Mesendoderm (in vitro differentiated cells): Measurements from ENCODE around the gene GET4.
A peak's percentile ranks its signal among the peaks of the same experiment; 100 is the strongest.

Experiments
- DNase-seq: peaks from one replicate; pipeline ENCODE4 v3.0.0; 2013
- H2AK5ac ChIP-seq: 2 replicates; pipeline ENCODE4 v1.6.1; 2013; ENCODE audit warnings: low read length, inconsistent platforms
- H2BK120ac ChIP-seq: 2 replicates; pipeline ENCODE4 v1.6.1; 2013; ENCODE audit warnings: low read depth, mild to moderate bottlenecking, low read length, moderate library complexity, mixed read lengths
- H2BK15ac ChIP-seq: replicated peaks from 2 replicates; pipeline ENCODE4 v1.6.1; 2013; ENCODE audit warnings: low read depth, mild to moderate bottlenecking, moderate library complexity
- H2BK5ac ChIP-seq: 2 replicates; pipeline ENCODE4 v1.6.1; 2013; ENCODE audit warnings: low read length, inconsistent platforms
- H3K18ac ChIP-seq: 2 replicates; pipeline ENCODE4 v1.6.1; 2013; ENCODE audit warnings: mild to moderate bottlenecking, low read length, mixed read lengths
- H3K23ac ChIP-seq: one replicate; pipeline ENCODE4 v1.6.1; 2013; ENCODE audit warnings: low read length
- H3K27ac ChIP-seq: 2 replicates; pipeline ENCODE4 v1.5.1; 2013; ENCODE audit warnings: low read depth, mild to moderate bottlenecking, inconsistent platforms, low read length, moderate library complexity
- H3K27me3 ChIP-seq: 2 replicates; pipeline ENCODE4 v1.6.1; 2013; ENCODE audit warnings: low read length, control low read depth, mild to moderate bottlenecking, inconsistent platforms; ENCODE audit not compliant: insufficient read depth, poor library complexity
- H3K36me3 ChIP-seq: 2 replicates; pipeline ENCODE4 v1.6.1; 2013; ENCODE audit warnings: low read length, inconsistent platforms; ENCODE audit not compliant: control insufficient read depth, insufficient read depth
- H3K4ac ChIP-seq: one replicate; pipeline ENCODE4 v1.6.1; 2013; ENCODE audit warnings: low read depth, mild to moderate bottlenecking, low read length, moderate library complexity
- H3K4me1 ChIP-seq: 2 replicates; pipeline ENCODE4 v1.6.1; 2013; ENCODE audit warnings: low read depth, low read length, inconsistent platforms; ENCODE audit not compliant: control insufficient read depth
- H3K4me2 ChIP-seq: 2 replicates; pipeline ENCODE4 v1.6.1; 2013; ENCODE audit warnings: low read length
- H3K4me3 ChIP-seq: 2 replicates; pipeline ENCODE4 v1.5.1; 2013; ENCODE audit warnings: mild to moderate bottlenecking, low read length
- H3K56ac ChIP-seq: one replicate; pipeline ENCODE4 v1.6.1; 2013; ENCODE audit warnings: low read length
- H3K79me1 ChIP-seq: 2 replicates; pipeline ENCODE4 v1.6.1; 2013; ENCODE audit warnings: low read length, inconsistent platforms
- H3K79me2 ChIP-seq: 2 replicates; pipeline ENCODE4 v1.6.1; 2013; ENCODE audit warnings: mild to moderate bottlenecking, low read length; ENCODE audit not compliant: control insufficient read depth, insufficient read depth
- H3K9ac ChIP-seq: 2 replicates; pipeline ENCODE4 v1.6.1; 2013; ENCODE audit warnings: low read length, inconsistent platforms
- H4K5ac ChIP-seq: one replicate; pipeline ENCODE4 v1.6.1; 2013; ENCODE audit warnings: low read length
- H4K8ac ChIP-seq: one replicate; pipeline ENCODE4 v1.6.1; 2013; ENCODE audit warnings: low read depth, mild to moderate bottlenecking, control low read depth, low read length, moderate library complexity
- WGBS: extraction: QIAGEN DNeasy Blood & Tissue Kit; methylation state at CpG from one replicate; pipeline ENCODE4 v1.1.7; 2013; ENCODE audit warnings: low lambda C conversion rate, missing lambda C conversion rate; ENCODE audit not compliant: insufficient coverage; ENCODE audit errors: extremely low coverage; 5-methylcytosine and 5-hydroxymethylcytosine counted together

GET4 gene

DNA sequence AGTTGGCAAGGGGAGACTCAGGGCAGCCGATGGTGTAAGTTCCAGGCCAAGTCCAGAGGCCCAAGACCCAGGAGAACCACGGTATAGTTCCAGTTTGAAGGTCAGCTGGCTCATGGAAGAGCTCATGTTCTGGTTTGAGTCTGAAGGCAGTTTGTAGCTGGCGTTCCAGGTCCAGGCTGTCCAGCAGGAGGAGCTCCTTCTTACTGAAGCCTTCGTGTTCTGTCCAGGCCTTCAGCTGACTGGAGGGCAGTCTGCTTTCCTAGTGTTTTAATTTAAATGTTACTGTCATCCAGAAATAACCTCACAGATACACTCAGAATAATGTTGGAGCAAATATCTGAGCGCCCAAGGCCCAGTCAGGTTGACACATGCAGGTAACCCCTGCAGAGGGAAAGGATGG lies 39.9 kb upstream of the GET4 start:
- H2BK5ac ChIP-seq, result no peak overlapping the region
- peak overlapping the region; percentile 25 for H3K56ac ChIP-seq
- H3K4me3 ChIP-seq, result no peak overlapping the region
- no peak overlapping the region for H2BK120ac ChIP-seq
- no peak overlapping the region for H3K18ac ChIP-seq
- peaks cover 14% of the 10 kb centered on the region for H3K36me3 ChIP-seq
- no peaks in the 10 kb centered on the region for H3K27me3 ChIP-seq
- peaks cover 44% of the 10 kb centered on the region for H3K79me2 ChIP-seq
- H3K4me1 ChIP-seq, result no peaks in the 10 kb centered on the region
- no peak overlapping the region for H3K4me2 ChIP-seq
- peak overlapping the region; percentile 13 for H3K9ac ChIP-seq
- no CpG with 5 or more reads among the region's 5 CpGs for WGBS
- H4K8ac ChIP-seq, result no peak overlapping the region
- no peak overlapping the region for H3K27ac ChIP-seq
- H2BK15ac ChIP-seq, result no peak overlapping the region
- H3K79me1 ChIP-seq, result peaks cover 25% of the 10 kb centered on the region
- no peak overlapping the region for H3K4ac ChIP-seq
- no peak overlapping the region for H2AK5ac ChIP-seq
- no peak overlapping the region for H3K23ac ChIP-seq
- DNase-seq, result peak; percentile 67
- no peak overlapping the region for H4K5ac ChIP-seq

DNA sequence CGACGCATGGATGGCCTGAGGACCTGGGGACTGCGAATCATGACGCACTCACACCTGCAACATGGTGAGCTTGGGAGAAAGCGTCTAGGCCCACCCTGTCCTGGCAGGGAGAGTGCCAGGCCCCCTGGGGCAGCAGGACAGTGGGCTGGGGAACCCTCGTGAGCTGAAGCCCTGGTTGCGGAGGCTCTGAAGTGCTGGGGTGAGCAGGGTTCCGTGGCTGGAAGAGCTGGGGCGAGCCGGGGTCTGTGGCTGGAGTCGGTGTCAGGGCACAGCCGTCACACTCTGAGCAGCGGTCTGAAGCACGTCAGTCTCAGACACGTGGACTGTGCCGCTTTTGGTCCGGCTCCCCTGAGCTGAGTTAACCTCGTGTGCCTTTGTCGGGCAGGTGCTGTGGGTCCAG lies 39.4 kb upstream of the GET4 start:
- no peaks in the 10 kb centered on the region for H3K4me1 ChIP-seq
- H2BK120ac ChIP-seq, result no peak overlapping the region
- no peak for DNase-seq
- no peak overlapping the region for H3K18ac ChIP-seq
- no peak overlapping the region for H3K4me3 ChIP-seq
- peaks cover 25% of the 10 kb centered on the region for H3K79me1 ChIP-seq
- H3K36me3 ChIP-seq, result peaks cover 14% of the 10 kb centered on the region
- H3K4me2 ChIP-seq, result no peak overlapping the region
- no CpG with 5 or more reads among the region's 19 CpGs for WGBS
- no peak overlapping the region for H4K8ac ChIP-seq
- no peak overlapping the region for H3K56ac ChIP-seq
- H2AK5ac ChIP-seq, result no peak overlapping the region
- H3K9ac ChIP-seq, result no peak overlapping the region
- H3K27me3 ChIP-seq, result no peaks in the 10 kb centered on the region
- no peak overlapping the region for H3K27ac ChIP-seq
- H2BK15ac ChIP-seq, result no peak overlapping the region
- no peak overlapping the region for H2BK5ac ChIP-seq
- no peak overlapping the region for H3K4ac ChIP-seq
- peaks cover 41% of the 10 kb centered on the region for H3K79me2 ChIP-seq
- no peak overlapping the region for H3K23ac ChIP-seq
- no peak overlapping the region for H4K5ac ChIP-seq

DNA sequence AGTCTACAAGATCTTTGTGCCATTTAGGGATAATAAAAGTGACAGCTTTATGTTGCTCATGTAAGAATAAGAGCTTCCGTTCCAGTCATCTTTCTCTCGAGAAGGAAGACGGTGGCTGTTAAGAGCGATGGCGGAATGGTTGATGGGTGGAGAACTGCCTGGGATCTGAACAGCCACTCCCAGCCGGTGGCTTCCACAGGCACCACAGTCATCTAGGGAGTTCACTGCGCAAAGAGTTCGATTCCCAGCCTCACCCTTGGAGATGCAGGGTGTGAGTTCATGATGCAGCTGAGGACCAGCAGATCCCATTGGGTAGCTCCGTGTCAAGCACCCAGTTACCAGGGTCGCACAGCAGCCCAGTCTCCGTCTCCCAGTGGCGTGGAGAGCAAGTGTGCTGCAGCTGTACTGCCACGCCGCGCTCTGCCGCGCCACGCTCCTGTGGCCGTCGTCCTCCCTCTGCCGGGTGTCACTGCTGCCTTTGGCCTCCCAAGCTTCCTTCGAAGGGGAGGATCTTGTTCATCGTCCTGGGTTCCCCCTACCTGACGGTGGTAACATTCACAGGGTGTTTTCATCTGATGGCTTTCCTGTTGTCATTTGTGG lies 36.3 kb upstream of the GET4 start:
- Histone ChIP-seq H2BK5ac (no peak overlapping the region), H2BK120ac (no peak overlapping the region), H3K4ac (no peak overlapping the region), H3K4me2 (no peak overlapping the region), H3K18ac (no peak overlapping the region), H3K4me1 (no peaks in the 10 kb centered on the region), H3K27me3 (no peaks in the 10 kb centered on the region), H4K8ac (no peak overlapping the region), H4K5ac (no peak overlapping the region), H3K56ac (no peak overlapping the region), H3K79me2 (peaks cover 21% of the 10 kb centered on the region), H3K79me1 (peaks cover 23% of the 10 kb centered on the region), H3K23ac (no peak overlapping the region), H2AK5ac (no peak overlapping the region), H3K36me3 (peaks cover 18% of the 10 kb centered on the region), H3K27ac (no peak overlapping the region), H3K4me3 (no peak overlapping the region), H3K9ac (no peak overlapping the region), H2BK15ac (no peak overlapping the region)
- no peak for DNase-seq
- no CpG with 5 or more reads among the region's 24 CpGs for WGBS

DNA sequence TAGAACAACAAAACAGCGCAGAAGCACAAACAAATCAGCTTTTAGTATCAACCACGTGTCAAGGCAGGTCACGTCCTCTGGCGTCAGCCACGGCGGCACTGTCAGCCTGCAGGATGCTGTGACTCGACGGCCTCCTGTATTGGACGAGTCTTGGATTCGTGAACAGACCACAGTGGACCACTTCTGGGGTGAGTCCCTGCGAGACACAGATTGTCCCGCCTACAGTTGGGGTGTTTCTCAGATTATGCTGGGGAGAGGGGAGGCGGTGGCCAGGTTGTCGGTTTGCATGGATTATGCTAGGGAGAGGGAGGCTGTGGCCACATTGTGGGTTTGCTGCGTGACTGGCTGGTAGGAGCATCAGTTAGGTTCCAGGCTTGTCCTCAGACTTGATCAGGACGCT lies 34.4 kb upstream of the GET4 start:
- Histone ChIP-seq H3K79me2 (peaks cover 8% of the 10 kb centered on the region), H3K4me3 (no peak overlapping the region), H3K9ac (no peak overlapping the region), H3K56ac (no peak overlapping the region), H2BK15ac (no peak overlapping the region), H3K18ac (no peak overlapping the region), H3K4me2 (no peak overlapping the region), H3K27me3 (no peaks in the 10 kb centered on the region), H3K27ac (no peak overlapping the region), H3K36me3 (peaks cover 14% of the 10 kb centered on the region), H3K4ac (no peak overlapping the region), H3K4me1 (no peaks in the 10 kb centered on the region), H2BK5ac (no peak overlapping the region), H2AK5ac (no peak overlapping the region), H3K23ac (no peak overlapping the region), H4K5ac (no peak overlapping the region), H3K79me1 (peaks cover 13% of the 10 kb centered on the region), H4K8ac (no peak overlapping the region), H2BK120ac (no peak overlapping the region)
- DNase-seq, result no peak
- WGBS, result no CpG with 5 or more reads among the region's 16 CpGs

DNA sequence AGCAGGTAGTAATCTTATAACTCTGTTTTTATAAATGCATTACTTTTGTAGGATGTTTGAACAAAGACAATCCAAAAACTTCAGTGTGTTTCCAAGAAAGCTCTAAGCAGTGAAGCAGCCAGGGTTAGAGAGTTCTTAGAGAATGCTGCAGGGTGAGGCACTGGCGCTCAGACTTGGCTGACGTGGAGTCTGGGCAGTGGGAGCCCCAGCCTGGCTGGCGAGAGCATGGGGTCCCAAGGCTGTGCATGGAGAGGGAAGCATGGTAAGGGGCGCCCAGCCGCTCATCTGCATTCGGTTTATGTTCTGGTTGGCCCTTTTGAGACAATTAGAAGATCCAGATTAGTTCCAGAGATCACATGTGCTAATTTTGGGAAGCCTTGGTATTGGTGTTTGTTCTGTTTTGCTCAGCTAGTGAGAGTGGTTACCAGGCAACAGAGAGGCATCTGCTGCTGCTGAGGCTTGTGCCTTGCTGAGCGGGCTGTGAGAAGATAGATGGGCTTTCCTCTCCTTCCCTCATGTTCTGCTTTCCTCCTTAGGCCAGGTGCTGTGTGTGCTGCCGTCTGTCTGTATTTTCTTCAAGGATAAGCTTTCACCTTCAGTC lies 33.8 kb upstream of the GET4 start:
- peaks cover 13% of the 10 kb centered on the region for H3K36me3 ChIP-seq
- H3K23ac ChIP-seq, result no peak overlapping the region
- no peak overlapping the region for H2BK120ac ChIP-seq
- H3K56ac ChIP-seq, result no peak overlapping the region
- no peak overlapping the region for H3K4me2 ChIP-seq
- no peak overlapping the region for H3K4ac ChIP-seq
- no peak overlapping the region for H4K8ac ChIP-seq
- no peak overlapping the region for H2AK5ac ChIP-seq
- peaks cover 12% of the 10 kb centered on the region for H3K79me1 ChIP-seq
- no peak overlapping the region for H3K27ac ChIP-seq
- H3K4me1 ChIP-seq, result no peaks in the 10 kb centered on the region
- no peak overlapping the region for H2BK5ac ChIP-seq
- peak; percentile 29 for DNase-seq
- no peak overlapping the region for H3K18ac ChIP-seq
- no CpG with 5 or more reads among the region's 8 CpGs for WGBS
- no peak overlapping the region for H3K9ac ChIP-seq
- H2BK15ac ChIP-seq, result no peak overlapping the region
- no peak overlapping the region for H3K4me3 ChIP-seq
- H4K5ac ChIP-seq, result no peak overlapping the region
- peaks cover 4% of the 10 kb centered on the region for H3K79me2 ChIP-seq
- no peaks in the 10 kb centered on the region for H3K27me3 ChIP-seq

DNA sequence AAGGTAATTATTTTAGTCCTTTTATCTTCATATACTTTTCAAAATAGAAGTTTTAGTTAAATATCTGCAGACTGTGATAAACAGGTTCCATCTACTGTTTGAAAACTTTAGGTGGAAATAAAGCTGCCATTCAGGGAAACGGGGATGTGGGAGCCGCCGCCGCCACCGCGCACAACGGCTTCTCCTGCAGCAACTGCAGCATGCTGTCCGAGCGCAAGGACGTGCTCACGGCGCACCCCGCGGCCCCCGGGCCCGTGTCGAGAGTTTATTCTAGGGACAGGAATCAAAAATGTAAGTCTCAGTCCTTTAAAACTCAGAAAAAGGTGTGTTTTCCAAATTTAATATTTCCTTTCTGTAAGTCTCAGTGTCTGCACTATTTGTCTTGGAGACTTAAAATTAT lies 33.1 kb upstream of the GET4 start:
- DNase-seq, result no peak

More for the DNA sequence above, 33.1 kb upstream of the GET4 start:
- H2BK5ac ChIP-seq, result no peak overlapping the region
- H3K4ac ChIP-seq, result no peak overlapping the region
- H3K18ac ChIP-seq, result no peak overlapping the region
- H3K4me2 ChIP-seq, result no peak overlapping the region
- H2AK5ac ChIP-seq, result no peak overlapping the region
- no peak overlapping the region for H3K56ac ChIP-seq
- no peak overlapping the region for H3K9ac ChIP-seq
- WGBS, result no CpG with 5 or more reads among the region's 17 CpGs
- H3K27me3 ChIP-seq, result no peaks in the 10 kb centered on the region
- H4K5ac ChIP-seq, result no peak overlapping the region
- H4K8ac ChIP-seq, result no peak overlapping the region
- H3K4me3 ChIP-seq, result no peak overlapping the region
- no peak overlapping the region for H3K27ac ChIP-seq
- no peaks in the 10 kb centered on the region for H3K4me1 ChIP-seq
- no peaks in the 10 kb centered on the region for H3K79me2 ChIP-seq
- H3K36me3 ChIP-seq, result peaks cover 13% of the 10 kb centered on the region
- peaks cover 8% of the 10 kb centered on the region for H3K79me1 ChIP-seq
- H3K23ac ChIP-seq, result no peak overlapping the region
- H2BK15ac ChIP-seq, result no peak overlapping the region
- no peak overlapping the region for H2BK120ac ChIP-seq
